Gastroesophageal sphincter (tissue), 3 donors: Measurements from ENCODE around the gene SETD4.

ENCODE experiments used
- EP300 ChIP-seq: sonication (generic); formaldehyde crosslinking; IDR thresholded peaks from one replicate; pipeline ENCODE4 v1.6.1; 2017; ENCODE audit warnings: antibody characterized with exemption, mild to moderate bottlenecking
- POLR2A ChIP-seq, 2 donors: fragments of 450-650 bp; IDR thresholded peaks; one replicate each; pipeline ENCODE4 v1.6.1; 2017; ENCODE audit warnings: antibody characterized with exemption in 2 of 2, mild to moderate bottlenecking in 2 of 2, moderate library complexity in 1 of 2
- POLR2AphosphoS5 ChIP-seq: sonication (generic); formaldehyde crosslinking; IDR thresholded peaks from one replicate; pipeline ENCODE4 v1.6.1; 2017; ENCODE audit warnings: antibody characterized with exemption
- TF ChIP-seq, protein P1 (sequence below), 4 experiments: fragments of 200-600 bp in 2 of 4; fragments of 450-650 bp in 2 of 4; sonication (generic) in 1 of 4; IDR thresholded peaks; one replicate each; pipeline ENCODE4 v1.5.1; 2017 to 2019; ENCODE audit warnings: antibody characterized with exemption in 4 of 4, mild to moderate bottlenecking in 2 of 4, moderate library complexity in 2 of 4

- TF ChIP-seq, protein P1, sequence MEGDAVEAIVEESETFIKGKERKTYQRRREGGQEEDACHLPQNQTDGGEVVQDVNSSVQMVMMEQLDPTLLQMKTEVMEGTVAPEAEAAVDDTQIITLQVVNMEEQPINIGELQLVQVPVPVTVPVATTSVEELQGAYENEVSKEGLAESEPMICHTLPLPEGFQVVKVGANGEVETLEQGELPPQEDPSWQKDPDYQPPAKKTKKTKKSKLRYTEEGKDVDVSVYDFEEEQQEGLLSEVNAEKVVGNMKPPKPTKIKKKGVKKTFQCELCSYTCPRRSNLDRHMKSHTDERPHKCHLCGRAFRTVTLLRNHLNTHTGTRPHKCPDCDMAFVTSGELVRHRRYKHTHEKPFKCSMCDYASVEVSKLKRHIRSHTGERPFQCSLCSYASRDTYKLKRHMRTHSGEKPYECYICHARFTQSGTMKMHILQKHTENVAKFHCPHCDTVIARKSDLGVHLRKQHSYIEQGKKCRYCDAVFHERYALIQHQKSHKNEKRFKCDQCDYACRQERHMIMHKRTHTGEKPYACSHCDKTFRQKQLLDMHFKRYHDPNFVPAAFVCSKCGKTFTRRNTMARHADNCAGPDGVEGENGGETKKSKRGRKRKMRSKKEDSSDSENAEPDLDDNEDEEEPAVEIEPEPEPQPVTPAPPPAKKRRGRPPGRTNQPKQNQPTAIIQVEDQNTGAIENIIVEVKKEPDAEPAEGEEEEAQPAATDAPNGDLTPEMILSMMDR (IDR thresholded peaks at IDR 0.05): no peak
- TF ChIP-seq POLR2A (IDR thresholded peaks at IDR 0.05): no peak
- no peak for TF ChIP-seq EP300
- TF ChIP-seq POLR2AphosphoS5: no peak
These were observed 49.5 kb upstream of the SETD4 start for GRCh38 chr21:36109868-36110267.
